DMS79 treated with DMSO at 0.1 percent for 48 hours (cell line): Measurements from ENCODE around the gene TAB3.
"Not testable (repeated sequence)": the region's sequence is repeated elsewhere in the genome, so short reads cannot be mapped to it uniquely, and the experiment has no call there.

ENCODE experiments used
- DNase-seq: peaks from one replicate; lab custom pipeline; 2025; lab: John Stamatoyannopoulos, UW

Gene TAB3

DNA sequence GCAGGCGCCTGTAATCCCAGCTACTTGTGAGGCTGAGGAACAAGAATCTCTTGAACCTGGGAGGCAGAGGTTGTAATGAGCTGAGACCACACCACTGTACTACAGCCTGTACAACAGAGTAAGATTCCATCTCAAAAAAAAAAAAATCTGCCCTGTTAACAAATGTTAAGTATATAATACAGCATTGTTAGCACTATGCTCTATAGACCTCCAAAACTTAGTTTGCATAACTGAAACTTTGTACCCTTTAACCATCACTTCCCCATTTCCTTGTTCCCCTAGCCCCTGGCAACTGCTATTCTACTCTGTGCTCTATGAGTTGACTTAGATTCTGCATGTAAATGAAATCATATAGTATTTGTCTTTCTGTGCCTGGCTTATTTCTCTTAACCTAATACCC, 76.7 kb downstream of the TAB3 start:
- no peak for DNase-seq

DNA sequence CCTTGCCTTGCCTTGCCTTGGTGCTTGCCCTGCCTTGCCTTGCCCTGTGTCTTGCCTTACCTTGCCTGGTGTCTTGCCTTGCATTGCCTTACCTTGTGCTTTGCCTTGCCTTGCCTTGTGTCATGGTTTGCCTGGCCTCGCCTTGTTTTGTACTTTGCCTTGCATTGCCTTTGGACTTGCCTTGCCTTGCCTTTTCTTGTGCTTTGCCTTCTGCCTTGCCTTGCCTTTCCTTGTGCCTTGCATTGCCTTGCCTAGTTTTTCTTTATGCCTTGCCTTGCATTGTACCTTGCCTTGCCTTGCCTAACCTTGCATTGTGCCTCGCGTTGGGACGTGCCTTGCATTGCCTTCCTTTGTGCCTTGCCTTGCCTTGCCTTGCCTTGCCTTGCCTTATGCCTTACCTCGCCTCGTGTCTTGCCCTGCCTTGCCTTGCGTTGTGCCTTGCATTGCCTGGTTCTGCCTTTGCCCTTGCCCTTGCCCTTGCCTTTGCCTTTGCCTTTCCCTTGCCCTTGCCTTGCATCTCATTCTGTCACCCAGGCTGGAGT, 82.8 kb downstream of the TAB3 start:
- DNase-seq = no peak

- DNase-seq = no peak
Measured at GRCh38 chrX:30804462-30804861, 84.6 kb downstream of the TAB3 start.

DNA sequence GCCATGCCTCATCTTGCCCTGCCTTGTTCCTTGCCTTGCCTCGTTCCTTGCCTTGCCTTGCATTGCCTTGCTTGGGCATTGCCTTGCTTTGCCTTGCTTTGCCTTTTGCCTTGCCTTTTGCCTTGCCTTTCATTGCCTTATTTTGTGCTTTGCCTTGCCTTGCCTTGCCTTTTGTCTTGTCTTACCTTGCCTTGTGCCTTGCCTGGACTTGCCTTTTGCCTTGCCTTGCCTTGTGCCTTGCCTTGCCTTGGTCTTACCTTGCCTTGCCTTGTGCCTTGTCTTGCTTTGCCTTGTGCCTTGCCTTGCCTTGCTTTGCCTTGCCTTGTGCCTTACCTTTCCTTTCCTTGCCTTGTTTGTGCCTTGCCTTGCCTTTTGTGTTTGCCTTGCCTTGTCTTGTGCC, 88.2 kb downstream of the TAB3 start:
- DNase-seq = no peak

DNA sequence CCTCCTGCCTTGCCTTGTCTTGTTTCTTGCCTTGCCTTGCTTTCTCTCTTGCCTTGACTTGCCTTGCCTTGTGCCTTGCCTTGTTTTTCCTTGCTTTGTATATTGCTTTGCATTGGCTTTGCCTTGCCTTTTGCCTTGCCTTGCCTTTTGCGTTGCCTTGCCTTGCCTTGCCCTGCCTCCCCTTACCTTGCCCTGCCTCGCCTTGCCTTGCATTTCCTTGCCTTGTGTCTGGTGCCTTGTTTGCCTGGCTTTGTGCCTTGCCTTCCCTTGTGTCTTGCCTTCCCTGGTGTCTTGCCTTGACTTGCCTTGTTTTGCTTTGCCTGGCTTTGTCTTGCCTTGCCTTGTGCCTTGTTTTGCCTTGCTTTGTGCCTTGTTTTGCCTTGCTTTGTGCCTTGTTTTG, 89.7 kb downstream of the TAB3 start:
- DNase-seq = no peak

- no peak for DNase-seq
Measured at GRCh38 chrX:30798810-30799209, 90.2 kb downstream of the TAB3 start.

- DNase-seq = not testable (repeated sequence)
Measured at GRCh38 chrX:30797301-30797700, 91.8 kb downstream of the TAB3 start.

DNA sequence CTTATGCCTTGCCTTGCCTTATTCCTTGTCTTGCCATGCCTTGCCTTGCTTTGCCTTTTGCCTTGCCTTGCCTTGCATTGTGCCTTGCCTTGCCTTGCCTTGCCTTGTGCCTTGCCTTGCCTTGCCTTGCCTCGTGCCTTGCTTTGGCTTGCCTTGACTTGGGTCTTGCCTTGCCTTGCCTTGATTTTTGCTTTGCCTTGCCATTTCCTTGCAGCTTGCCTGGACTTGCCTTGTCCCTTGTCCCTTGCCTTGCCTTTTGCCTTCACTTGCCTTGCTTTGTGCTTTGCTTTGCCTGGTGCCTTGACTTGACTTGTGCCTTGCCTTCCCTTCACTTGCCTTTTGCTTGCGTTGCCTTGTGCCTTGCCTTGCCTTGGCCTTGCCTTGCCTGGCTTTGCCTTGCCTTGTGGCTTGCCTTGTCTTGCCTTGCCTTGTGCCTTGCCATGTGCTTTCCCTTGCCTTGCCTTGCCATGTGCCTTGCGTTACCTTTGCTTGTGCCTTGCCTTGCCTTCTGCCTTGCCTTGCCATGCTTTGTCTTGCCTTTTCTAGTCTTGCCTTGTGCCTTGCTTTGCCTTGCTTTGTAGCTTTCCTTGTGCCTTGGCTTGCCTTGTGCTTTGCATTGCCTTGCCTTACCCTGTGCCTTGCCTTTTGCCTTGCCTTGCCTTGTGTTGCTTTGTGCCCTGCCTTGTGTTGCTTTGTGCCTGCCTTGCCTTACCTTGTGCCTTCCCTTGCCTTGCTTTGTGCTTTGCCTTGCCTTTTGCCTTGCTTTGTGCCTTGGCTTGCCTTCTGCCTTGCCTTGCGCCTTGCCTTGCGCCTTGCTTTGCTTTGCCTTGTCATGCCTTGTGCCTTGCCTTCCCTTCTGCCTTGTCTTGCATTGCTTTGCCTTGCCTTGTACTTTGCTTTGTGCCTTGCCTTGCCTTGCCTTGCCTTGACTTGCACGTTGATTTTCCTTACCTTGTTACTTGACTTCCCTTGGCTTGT, 92.8 kb downstream of the TAB3 start:
- DNase-seq = no peak

DNA sequence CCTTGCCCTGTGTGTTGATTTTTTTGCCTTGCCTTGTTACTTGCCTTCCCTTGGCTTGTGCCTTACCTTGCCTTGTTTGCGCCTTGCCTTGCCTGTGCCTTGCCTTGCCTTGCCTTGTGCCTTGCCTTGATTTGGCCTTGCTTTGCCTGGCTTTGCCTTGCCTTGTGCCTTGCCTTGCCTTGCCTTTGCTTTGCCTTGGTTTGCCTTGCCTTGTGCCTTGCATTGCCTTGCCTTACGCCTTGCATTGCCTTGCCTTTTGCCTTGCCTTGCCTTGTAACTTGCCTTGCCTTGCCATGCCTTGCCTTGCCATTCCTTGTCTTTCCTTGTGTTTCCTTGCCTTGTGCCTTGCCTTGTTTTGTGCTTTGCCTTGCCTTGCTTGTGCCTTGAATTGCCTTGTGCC, 94.6 kb downstream of the TAB3 start:
- DNase-seq = no peak

DNA sequence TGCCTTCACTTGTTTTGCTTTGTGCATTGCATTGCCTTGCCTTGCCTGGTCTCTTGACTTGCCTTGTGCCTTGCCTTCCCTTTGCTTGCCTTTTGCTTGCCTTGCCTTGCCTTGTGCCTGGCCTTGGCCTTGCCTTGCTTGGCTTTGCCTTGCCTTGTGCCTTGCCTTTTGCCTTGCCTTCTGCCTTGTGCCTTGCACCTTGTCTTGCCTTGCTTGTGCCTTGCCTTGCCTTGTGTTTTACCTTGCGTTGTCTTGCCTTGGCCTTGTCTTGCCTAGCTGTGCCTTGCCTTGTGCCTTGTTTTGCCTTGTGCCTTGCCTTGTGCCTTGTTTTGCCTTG, 95.3 kb downstream of the TAB3 start:
- DNase-seq = no peak

- DNase-seq = no peak
Measured at GRCh38 chrX:30793075-30793766, 95.8 kb downstream of the TAB3 start.

DNA sequence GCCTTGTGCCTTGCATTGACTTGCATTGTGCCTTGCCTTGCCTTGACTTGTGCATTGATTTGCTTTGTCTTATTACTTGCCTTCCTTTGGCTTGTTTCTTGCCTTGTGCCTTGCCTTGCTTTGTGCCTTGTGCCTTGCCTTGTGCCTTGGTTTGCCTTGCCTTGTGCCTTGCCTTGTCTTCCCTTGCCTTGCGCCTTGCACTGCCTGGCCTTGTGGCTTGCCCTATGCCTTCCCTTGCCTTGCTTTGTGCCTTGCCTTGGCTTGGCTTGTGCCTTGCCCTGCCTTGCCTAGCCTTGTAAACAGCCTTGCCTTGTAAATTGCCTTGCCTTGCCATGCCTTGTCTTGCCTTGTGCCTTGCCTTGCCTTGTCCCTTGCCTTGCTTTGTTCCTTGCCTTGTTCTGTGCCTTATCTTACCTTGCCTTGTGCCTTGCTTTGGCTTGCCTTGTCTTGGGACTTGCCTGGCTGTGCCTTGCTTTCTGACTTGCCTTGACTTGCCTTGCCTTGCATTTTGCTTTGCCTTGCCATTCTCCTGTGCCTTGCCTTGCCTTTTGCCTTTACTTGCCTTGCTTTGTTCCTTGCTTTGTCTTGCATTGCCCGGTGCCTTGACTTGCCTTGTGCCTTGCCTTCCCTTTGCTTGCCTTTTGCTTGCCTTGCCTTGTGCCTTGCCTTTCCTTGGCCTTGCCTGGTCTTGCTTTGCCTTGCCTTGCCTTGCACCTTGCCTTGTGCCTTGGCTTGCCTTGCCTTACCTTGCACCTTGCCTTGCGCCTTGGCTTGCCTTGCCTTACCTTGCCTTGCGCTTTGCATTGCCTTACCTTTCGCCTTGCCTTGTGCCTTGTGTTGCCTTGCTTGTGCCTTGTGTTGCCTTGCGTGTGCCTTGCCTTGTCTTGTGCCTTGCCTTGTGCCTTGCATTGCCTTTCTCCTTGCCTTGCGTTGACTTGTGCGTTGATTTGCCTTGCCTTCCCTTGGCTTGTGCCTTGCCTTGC, 97.5 kb downstream of the TAB3 start:
- no peak for DNase-seq

- DNase-seq = no peak
Measured at GRCh38 chrX:30787012-30787411, 102.0 kb downstream of the TAB3 start.

GRCh38 chrX:30786374-30786773, 102.7 kb downstream of the TAB3 start:
- DNase-seq = no peak

- no peak for DNase-seq
Measured at GRCh38 chrX:30781711-30782444, 107.2 kb downstream of the TAB3 start.

GRCh38 chrX:30779453-30780030, 109.5 kb downstream of the TAB3 start:
- no peak for DNase-seq

- DNase-seq = no peak
Measured at GRCh38 chrX:30777575-30777974, 111.5 kb downstream of the TAB3 start.
